MM.1S (cell line): ENCODE results near the gene GPR137.

ENCODE experiments used
- EZH2 ChIP-seq: fragments of 300-600 bp; sonication (generic); optimal IDR thresholded peaks from 2 replicates; pipeline ENCODE3; 2017; ENCODE audit warnings: low read depth, mild to moderate bottlenecking, antibody characterized with exemption, low read length, mixed read lengths
- TF ChIP-seq, protein P1 (sequence below): fragments of 300-600 bp; sonication (generic); IDR thresholded peaks from 2 replicates; pipeline ENCODE4 v1.5.1; 2016; ENCODE audit warnings: antibody characterized with exemption, low read length, mixed read lengths

- TF ChIP-seq, protein P1, sequence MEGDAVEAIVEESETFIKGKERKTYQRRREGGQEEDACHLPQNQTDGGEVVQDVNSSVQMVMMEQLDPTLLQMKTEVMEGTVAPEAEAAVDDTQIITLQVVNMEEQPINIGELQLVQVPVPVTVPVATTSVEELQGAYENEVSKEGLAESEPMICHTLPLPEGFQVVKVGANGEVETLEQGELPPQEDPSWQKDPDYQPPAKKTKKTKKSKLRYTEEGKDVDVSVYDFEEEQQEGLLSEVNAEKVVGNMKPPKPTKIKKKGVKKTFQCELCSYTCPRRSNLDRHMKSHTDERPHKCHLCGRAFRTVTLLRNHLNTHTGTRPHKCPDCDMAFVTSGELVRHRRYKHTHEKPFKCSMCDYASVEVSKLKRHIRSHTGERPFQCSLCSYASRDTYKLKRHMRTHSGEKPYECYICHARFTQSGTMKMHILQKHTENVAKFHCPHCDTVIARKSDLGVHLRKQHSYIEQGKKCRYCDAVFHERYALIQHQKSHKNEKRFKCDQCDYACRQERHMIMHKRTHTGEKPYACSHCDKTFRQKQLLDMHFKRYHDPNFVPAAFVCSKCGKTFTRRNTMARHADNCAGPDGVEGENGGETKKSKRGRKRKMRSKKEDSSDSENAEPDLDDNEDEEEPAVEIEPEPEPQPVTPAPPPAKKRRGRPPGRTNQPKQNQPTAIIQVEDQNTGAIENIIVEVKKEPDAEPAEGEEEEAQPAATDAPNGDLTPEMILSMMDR, result no peak
- no peak for TF ChIP-seq EZH2
Measured at GRCh38 chr11:64287676-64288352, 2.2 kb downstream of the GPR137 start.
